ENCODE results near the gene FIBP.
"Not testable (repeated sequence)": the region's sequence is repeated elsewhere in the genome, so short reads cannot be mapped to it uniquely, and the experiment has no call there.

FIBP gene

GRCh38 chr11:65892661-65893317 is 4.5 kb upstream of the FIBP start:
- DNase-seq (ENCODE audit: extremely low spot score), result no peak
- TF ChIP-seq CTCF (IDR thresholded peaks at IDR 0.05; ENCODE audit: control extremely low read depth, extremely low read depth, low read depth, missing control alignments), result no peak
- ChIA-PET POLR2A (interaction anchor here (0.8 to 1.4 kb wide), 3 partner anchors 8 to 33 kb away, joined by 3 to 7 read pairs (median 4); no protein-coding TSS in a partner anchor), CTCF (interaction anchor here (0.7 to 19.3 kb wide), 9 partner anchors 10 to 112 kb away, joined by 3 to 535 read pairs (median 4); partner anchors contain the start of genes AP5B1, C11orf68, CFL1 and CTSW)

GRCh38 chr11:65892137-65892540 is 3.9 kb upstream of the FIBP start:
- not testable (repeated sequence) for DNase-seq (ENCODE audit: extremely low spot score)
- POLR2A ChIA-PET, result interaction anchor here (1.4 to 2.2 kb wide), 2 partner anchors 9 to 23 kb away, joined by 4 to 10 read pairs; partner anchors contain the start of gene FOSL1
- CTCF ChIA-PET, result interaction anchor here (0.7 to 19.3 kb wide), 10 partner anchors 10 to 112 kb away, joined by 3 to 535 read pairs (median 4); partner anchors contain the start of genes AP5B1, C11orf68, CFL1 and CTSW

GRCh38 chr11:65891219-65892136 is 3.2 kb upstream of the FIBP start:
- TF ChIP-seq CTCF (IDR thresholded peaks at IDR 0.05; ENCODE audit: control extremely low read depth, extremely low read depth, low read depth, missing control alignments), result peak; percentile 73
- no peak for DNase-seq (ENCODE audit: extremely low spot score)
- ChIA-PET POLR2A (interaction anchor here (0.9 to 2.2 kb wide), 7 partner anchors 9 to 276 kb away, joined by 3 to 25 read pairs (median 4); partner anchors contain the start of genes CFL1, FOSL1, MUS81 and PCNX3), CTCF (interaction anchor here (0.8 to 19.3 kb wide), 22 partner anchors 9 to 302 kb away, joined by 3 to 535 read pairs (median 6); partner anchors contain the start of genes AP5B1, C11orf68, CFL1 and CTSW)

GRCh38 chr11:65890324-65891218 is 2.3 kb upstream of the FIBP start, which contains the start of gene CCDC85B:
Gene CCDC85B, plus strand, starts transcription at chr11:65890673. Its CDS starts 111 bp downstream, at chr11:65890784.
- POLR2A ChIA-PET, result interaction anchor here (0.6 to 2.2 kb wide), 9 partner anchors 10 to 466 kb away, joined by 3 to 25 read pairs (median 4); partner anchors contain the start of genes CFL1, FOSL1, MUS81 and PCNX3
- peak; percentile 95 for DNase-seq (ENCODE audit: extremely low spot score)

GRCh38 chr11:65887723-65888162 is 528 bp downstream of the FIBP start:
- TF ChIP-seq CTCF (IDR thresholded peaks at IDR 0.05; ENCODE audit: control extremely low read depth, extremely low read depth, low read depth, missing control alignments), result no peak
- ChIA-PET POLR2A (interaction anchor here (0.6 to 1.7 kb wide), 15 partner anchors 14 to 1661 kb away, joined by 3 to 12 read pairs (median 5); partner anchors contain the start of genes CFL1, KAT5 and MAP3K11), CTCF (interaction anchor here (0.7 to 19.3 kb wide), 43 partner anchors 4 to 395 kb away, joined by 3 to 535 read pairs (median 6); partner anchors contain the start of genes AP5B1, BANF1, C11orf68 and CCDC85B)
- no peak for DNase-seq (ENCODE audit: extremely low spot score)

More at GRCh38 chr11:65890324-65891218, 2.3 kb upstream of the FIBP start, which contains the start of gene CCDC85B:
- CTCF ChIA-PET, result interaction anchor here (0.8 to 19.3 kb wide), 30 partner anchors 8 to 301 kb away, joined by 3 to 535 read pairs (median 4); partner anchors contain the start of genes AP5B1, C11orf68, CFL1 and CTSW
- peak; percentile 13 for TF ChIP-seq CTCF (IDR thresholded peaks at IDR 0.05; ENCODE audit: control extremely low read depth, extremely low read depth, low read depth, missing control alignments)

All from GM10248 (cell line).